ENCODE measurements around the gene CACNA2D3.

DNA sequence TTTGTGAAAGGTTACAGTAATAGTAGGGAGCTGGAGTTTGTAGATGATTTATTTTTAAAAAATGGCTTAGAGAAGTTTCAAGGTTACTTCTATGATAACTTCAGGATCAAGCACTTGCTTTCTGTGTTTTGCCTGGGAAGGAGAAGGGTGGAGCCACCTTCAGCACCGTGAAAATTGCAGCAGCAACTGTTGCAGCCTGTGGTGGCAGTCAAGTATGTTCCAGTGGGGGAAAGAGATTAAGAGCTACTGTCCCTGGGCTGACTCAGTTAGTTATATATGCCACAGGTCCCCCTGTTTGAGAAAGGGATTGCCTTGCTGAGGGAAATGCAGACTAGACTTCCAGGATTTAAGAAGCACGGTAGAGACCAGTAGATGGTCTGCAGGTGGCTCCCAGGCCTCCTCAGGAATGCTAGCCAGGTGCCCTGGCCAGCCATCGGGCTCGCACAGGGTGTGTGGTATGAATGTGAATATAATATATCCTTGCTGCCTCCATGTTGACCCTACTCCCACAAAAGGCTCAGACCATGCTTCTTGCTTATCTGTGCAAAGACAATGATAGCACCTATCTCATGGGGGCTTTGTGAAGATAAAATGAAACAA is 389.5 kb downstream of the CACNA2D3 start:
- TF ChIP-seq SMC3 (IDR thresholded peaks at IDR 0.05) (no peak), GATA3 (IDR thresholded peaks at IDR 0.05; ENCODE audit: borderline replicate concordance) (no peak), CEBPB (IDR thresholded peaks at IDR 0.05) (no peak), MYC (IDR thresholded peaks at IDR 0.05; ENCODE audit: borderline replicate concordance, low read length) (no peak)
- TF ChIP-seq, protein P1, sequence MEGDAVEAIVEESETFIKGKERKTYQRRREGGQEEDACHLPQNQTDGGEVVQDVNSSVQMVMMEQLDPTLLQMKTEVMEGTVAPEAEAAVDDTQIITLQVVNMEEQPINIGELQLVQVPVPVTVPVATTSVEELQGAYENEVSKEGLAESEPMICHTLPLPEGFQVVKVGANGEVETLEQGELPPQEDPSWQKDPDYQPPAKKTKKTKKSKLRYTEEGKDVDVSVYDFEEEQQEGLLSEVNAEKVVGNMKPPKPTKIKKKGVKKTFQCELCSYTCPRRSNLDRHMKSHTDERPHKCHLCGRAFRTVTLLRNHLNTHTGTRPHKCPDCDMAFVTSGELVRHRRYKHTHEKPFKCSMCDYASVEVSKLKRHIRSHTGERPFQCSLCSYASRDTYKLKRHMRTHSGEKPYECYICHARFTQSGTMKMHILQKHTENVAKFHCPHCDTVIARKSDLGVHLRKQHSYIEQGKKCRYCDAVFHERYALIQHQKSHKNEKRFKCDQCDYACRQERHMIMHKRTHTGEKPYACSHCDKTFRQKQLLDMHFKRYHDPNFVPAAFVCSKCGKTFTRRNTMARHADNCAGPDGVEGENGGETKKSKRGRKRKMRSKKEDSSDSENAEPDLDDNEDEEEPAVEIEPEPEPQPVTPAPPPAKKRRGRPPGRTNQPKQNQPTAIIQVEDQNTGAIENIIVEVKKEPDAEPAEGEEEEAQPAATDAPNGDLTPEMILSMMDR (IDR thresholded peaks at IDR 0.05): no peak
- TF ChIP-seq, protein P2, sequence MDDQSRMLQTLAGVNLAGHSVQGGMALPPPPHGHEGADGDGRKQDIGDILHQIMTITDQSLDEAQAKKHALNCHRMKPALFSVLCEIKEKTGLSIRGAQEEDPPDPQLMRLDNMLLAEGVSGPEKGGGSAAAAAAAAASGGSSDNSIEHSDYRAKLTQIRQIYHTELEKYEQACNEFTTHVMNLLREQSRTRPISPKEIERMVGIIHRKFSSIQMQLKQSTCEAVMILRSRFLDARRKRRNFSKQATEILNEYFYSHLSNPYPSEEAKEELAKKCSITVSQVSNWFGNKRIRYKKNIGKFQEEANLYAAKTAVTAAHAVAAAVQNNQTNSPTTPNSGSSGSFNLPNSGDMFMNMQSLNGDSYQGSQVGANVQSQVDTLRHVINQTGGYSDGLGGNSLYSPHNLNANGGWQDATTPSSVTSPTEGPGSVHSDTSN (IDR thresholded peaks at IDR 0.05): no peak

All from A549 (cell line).